ENCODE data around the gene MROH2A. TPM values are rescaled to one million over a fixed set of nuclear protein-coding genes. Genes with fewer than 3 reads are reported as not detected.

MROH2A gene
- total and polyA plus RNA-seq, 4 donors: 0.80 TPM; not detected in 3

DNA sequence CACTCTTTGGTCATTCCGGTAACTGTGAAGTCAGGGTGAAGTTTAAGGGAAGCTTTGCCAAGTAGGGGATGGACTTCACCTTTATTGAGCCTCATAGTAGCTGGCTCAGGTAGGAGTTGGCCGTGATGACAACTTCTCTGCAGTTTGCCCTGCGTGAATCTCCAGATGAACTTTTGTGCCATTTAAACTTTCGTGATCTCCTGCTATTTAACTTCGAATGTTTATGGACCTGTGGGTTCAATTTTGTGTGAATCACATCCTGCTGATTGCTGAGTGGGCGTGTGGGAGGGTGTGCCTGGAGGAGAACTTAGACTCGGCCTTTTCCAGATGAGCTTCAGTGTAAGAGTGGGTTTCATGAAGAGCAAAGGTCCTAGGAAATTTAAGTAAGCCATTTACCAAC is 13.9 kb upstream of the MROH2A start:
- TF ChIP-seq, protein P1, sequence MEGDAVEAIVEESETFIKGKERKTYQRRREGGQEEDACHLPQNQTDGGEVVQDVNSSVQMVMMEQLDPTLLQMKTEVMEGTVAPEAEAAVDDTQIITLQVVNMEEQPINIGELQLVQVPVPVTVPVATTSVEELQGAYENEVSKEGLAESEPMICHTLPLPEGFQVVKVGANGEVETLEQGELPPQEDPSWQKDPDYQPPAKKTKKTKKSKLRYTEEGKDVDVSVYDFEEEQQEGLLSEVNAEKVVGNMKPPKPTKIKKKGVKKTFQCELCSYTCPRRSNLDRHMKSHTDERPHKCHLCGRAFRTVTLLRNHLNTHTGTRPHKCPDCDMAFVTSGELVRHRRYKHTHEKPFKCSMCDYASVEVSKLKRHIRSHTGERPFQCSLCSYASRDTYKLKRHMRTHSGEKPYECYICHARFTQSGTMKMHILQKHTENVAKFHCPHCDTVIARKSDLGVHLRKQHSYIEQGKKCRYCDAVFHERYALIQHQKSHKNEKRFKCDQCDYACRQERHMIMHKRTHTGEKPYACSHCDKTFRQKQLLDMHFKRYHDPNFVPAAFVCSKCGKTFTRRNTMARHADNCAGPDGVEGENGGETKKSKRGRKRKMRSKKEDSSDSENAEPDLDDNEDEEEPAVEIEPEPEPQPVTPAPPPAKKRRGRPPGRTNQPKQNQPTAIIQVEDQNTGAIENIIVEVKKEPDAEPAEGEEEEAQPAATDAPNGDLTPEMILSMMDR (IDR thresholded peaks at IDR 0.05; ENCODE audit: control extremely low read depth, extremely low read depth): no peak
- no peaks in the 10 kb centered on the region for H3K36me3 ChIP-seq (ENCODE audit: control insufficient read depth in 4 of 4, insufficient read depth in 4 of 4, low read length in 4 of 4)
- WGBS, 2 donors: 80 to 82% methylated on average over 7 of the region's 7 CpGs
- H3K9me3 ChIP-seq (ENCODE audit: control insufficient read depth in 4 of 4, insufficient read depth in 3 of 4, low read length in 3 of 4): no peaks in the 10 kb centered on the region
- no peak for DNase-seq
- H3K4me1 ChIP-seq (ENCODE audit: control insufficient read depth in 5 of 5, insufficient read depth in 5 of 5, low read length in 5 of 5): no peaks in the 10 kb centered on the region
- ATAC-seq (ENCODE audit: insufficient read depth, low FRiP score): no peak
- H3K27ac ChIP-seq (ENCODE audit: low read depth in 1 of 2, low read length in 1 of 2): no peak overlapping the region
- no peak overlapping the region for H3K9ac ChIP-seq (ENCODE audit: insufficient read depth in 1 of 2, low read length in 2 of 2)
- H3K27me3 ChIP-seq (ENCODE audit: control insufficient read depth in 3 of 3, insufficient read depth in 3 of 3, low read length in 2 of 3): no peaks in the 10 kb centered on the region
- no peak overlapping the region for H3K4me3 ChIP-seq

DNA sequence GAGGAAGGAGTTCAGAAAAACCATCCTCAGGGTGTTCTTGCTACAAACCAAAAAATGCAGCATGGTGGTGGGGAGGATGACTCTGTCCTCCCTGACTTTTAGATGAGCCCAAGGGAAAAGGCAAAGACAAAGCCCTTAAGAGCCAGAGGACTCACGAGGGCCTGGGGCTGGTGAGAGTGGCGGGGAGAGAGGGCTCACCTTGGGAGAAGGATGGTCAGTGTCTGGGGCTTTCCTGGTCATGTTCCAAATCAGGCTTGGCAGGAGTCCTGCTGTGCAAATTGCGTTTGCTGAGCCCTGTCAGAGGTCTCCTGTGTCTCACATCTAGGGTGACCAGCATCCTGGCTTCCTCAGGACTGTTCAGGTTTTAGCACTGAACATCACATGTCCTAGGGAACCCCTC is 13.4 kb upstream of the MROH2A start:
- ATAC-seq (ENCODE audit: insufficient read depth, low FRiP score) (no peak), DNase-seq (no peak)
- Histone ChIP-seq H3K4me3 (no peak overlapping the region), H3K9ac (ENCODE audit: insufficient read depth in 1 of 2, low read length in 2 of 2) (no peak overlapping the region), H3K27ac (ENCODE audit: low read depth in 1 of 2, low read length in 1 of 2) (no peak overlapping the region), H3K27me3 (ENCODE audit: control insufficient read depth in 3 of 3, insufficient read depth in 3 of 3, low read length in 2 of 3) (no peaks in the 10 kb centered on the region), H3K4me1 (ENCODE audit: control insufficient read depth in 5 of 5, insufficient read depth in 5 of 5, low read length in 5 of 5) (no peaks in the 10 kb centered on the region), H3K9me3 (ENCODE audit: control insufficient read depth in 4 of 4, insufficient read depth in 3 of 4, low read length in 3 of 4) (no peaks in the 10 kb centered on the region), H3K36me3 (ENCODE audit: control insufficient read depth in 4 of 4, insufficient read depth in 4 of 4, low read length in 4 of 4) (no peaks in the 10 kb centered on the region)
- TF ChIP-seq, protein P1 (IDR thresholded peaks at IDR 0.05; ENCODE audit: control extremely low read depth, extremely low read depth): no peak
- WGBS, 2 donors: 47 to 86% methylated on average over 3 of the region's 3 CpGs

DNA sequence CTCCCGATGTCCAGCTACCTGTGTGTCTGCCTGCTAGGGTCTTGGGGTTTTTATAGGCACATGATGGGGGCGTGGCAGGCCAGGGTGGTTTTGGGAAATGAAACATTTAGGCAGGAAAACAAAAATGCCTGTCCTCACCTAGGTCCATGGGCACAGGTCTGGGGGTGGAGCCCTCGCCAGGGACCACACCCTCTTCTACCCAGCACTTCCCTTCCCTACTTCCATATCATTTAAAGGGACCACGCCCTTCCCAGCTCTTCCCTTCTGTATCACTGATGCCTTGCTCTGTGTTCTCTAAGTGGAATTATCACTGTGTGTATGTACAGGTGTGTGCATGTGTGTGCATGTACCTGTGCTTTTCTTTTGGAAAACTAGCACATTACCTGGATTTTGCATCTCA is 11.7 kb upstream of the MROH2A start:
- 73 to 88% methylated on average over 4 of the region's 4 CpGs for WGBS, 2 donors
- ATAC-seq (ENCODE audit: insufficient read depth, low FRiP score) (no peak), DNase-seq (no peak)
- Histone ChIP-seq H3K4me3 (no peak overlapping the region), H3K27ac (ENCODE audit: low read depth in 1 of 2, low read length in 1 of 2) (no peak overlapping the region), H3K9me3 (ENCODE audit: control insufficient read depth in 4 of 4, insufficient read depth in 3 of 4, low read length in 3 of 4) (no peaks in the 10 kb centered on the region), H3K27me3 (ENCODE audit: control insufficient read depth in 3 of 3, insufficient read depth in 3 of 3, low read length in 2 of 3) (no peaks in the 10 kb centered on the region), H3K4me1 (ENCODE audit: control insufficient read depth in 5 of 5, insufficient read depth in 5 of 5, low read length in 5 of 5) (no peaks in the 10 kb centered on the region), H3K9ac (ENCODE audit: insufficient read depth in 1 of 2, low read length in 2 of 2) (no peak overlapping the region), H3K36me3 (ENCODE audit: control insufficient read depth in 4 of 4, insufficient read depth in 4 of 4, low read length in 4 of 4) (no peaks in the 10 kb centered on the region)
- TF ChIP-seq, protein P1 (IDR thresholded peaks at IDR 0.05; ENCODE audit: control extremely low read depth, extremely low read depth): no peak

DNA sequence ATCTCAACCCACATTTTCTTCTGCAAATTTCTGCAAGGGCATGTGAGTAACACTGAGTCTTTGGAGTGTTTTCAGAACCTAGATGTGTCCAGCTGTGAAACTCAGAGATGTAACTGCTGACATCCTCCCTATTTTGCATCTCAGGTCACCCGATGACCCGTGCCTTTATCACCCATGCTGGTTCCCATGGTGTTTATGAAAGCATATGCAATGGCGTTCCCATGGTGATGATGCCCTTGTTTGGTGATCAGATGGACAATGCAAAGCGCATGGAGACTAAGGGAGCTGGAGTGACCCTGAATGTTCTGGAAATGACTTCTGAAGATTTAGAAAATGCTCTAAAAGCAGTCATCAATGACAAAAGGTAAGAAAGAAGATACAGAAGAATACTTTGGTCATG is 10.1 kb upstream of the MROH2A start:
- Histone ChIP-seq H3K36me3 (ENCODE audit: control insufficient read depth in 4 of 4, insufficient read depth in 4 of 4, low read length in 4 of 4) (no peaks in the 10 kb centered on the region), H3K4me3 (no peak overlapping the region), H3K27ac (ENCODE audit: low read depth in 1 of 2, low read length in 1 of 2) (no peak overlapping the region), H3K9ac (ENCODE audit: insufficient read depth in 1 of 2, low read length in 2 of 2) (no peak overlapping the region), H3K27me3 (ENCODE audit: control insufficient read depth in 3 of 3, insufficient read depth in 3 of 3, low read length in 2 of 3) (no peaks in the 10 kb centered on the region), H3K4me1 (ENCODE audit: control insufficient read depth in 5 of 5, insufficient read depth in 5 of 5, low read length in 5 of 5) (no peaks in the 10 kb centered on the region), H3K9me3 (ENCODE audit: control insufficient read depth in 4 of 4, insufficient read depth in 3 of 4, low read length in 3 of 4) (no peaks in the 10 kb centered on the region)
- DNase-seq (no peak), ATAC-seq (ENCODE audit: insufficient read depth, low FRiP score) (no peak)
- WGBS, 2 donors: 76 to 80% methylated on average over 4 of the region's 4 CpGs
- TF ChIP-seq, protein P1 (IDR thresholded peaks at IDR 0.05; ENCODE audit: control extremely low read depth, extremely low read depth): no peak
